Stimulated activated CD8-positive, alpha-beta memory T cell treated with anti-CD3 and anti-CD28 coated beads, Interleukin-15, amount 100 ng/mL, for 24 hours (primary cell): ENCODE data around the gene MFNG.

Source experiments
- DNase-seq: peaks from one replicate; pipeline ENCODE4 v3.0.0-alpha.2; 2020; ENCODE audit warnings: low read depth

MFNG gene

GRCh38 chr22:37511395-37512104, 25.4 kb upstream of the MFNG start:
- DNase-seq = no peak

GRCh38 chr22:37510091-37510490, 23.9 kb upstream of the MFNG start:
- DNase-seq = no peak

GRCh38 chr22:37509059-37509860, 23.1 kb upstream of the MFNG start:
- DNase-seq = no peak

- no peak for DNase-seq
Measured at GRCh38 chr22:37508431-37508992, 22.3 kb upstream of the MFNG start.

GRCh38 chr22:37507731-37508130, 21.5 kb upstream of the MFNG start:
- DNase-seq = no peak

- no peak for DNase-seq
Measured at GRCh38 chr22:37505989-37506388, 19.8 kb upstream of the MFNG start.

GRCh38 chr22:37505565-37505964, 19.4 kb upstream of the MFNG start:
- no peak for DNase-seq

GRCh38 chr22:37504964-37505363, 18.8 kb upstream of the MFNG start:
- no peak for DNase-seq

GRCh38 chr22:37503850-37504249, 17.7 kb upstream of the MFNG start:
- DNase-seq = no peak

GRCh38 chr22:37503183-37503683, 17.0 kb upstream of the MFNG start:
- no peak for DNase-seq

GRCh38 chr22:37502342-37503182, 16.4 kb upstream of the MFNG start:
- DNase-seq = no peak

- DNase-seq = no peak
Measured at GRCh38 chr22:37501610-37502341, 15.6 kb upstream of the MFNG start.

GRCh38 chr22:37500745-37501609, 14.8 kb upstream of the MFNG start:
- DNase-seq = no peak

- no peak for DNase-seq
Measured at GRCh38 chr22:37499789-37500540, 13.8 kb upstream of the MFNG start.

- DNase-seq = no peak
Measured at GRCh38 chr22:37499027-37499707, 13.0 kb upstream of the MFNG start.

- DNase-seq = peak; percentile 33
Measured at GRCh38 chr22:37498289-37498909, 12.2 kb upstream of the MFNG start.

- no peak for DNase-seq
Measured at GRCh38 chr22:37497062-37497599, 10.9 kb upstream of the MFNG start.

- no peak for DNase-seq
Measured at GRCh38 chr22:37496651-37497050, 10.5 kb upstream of the MFNG start.
